ENCODE results near the gene ATF6.

Gene ATF6

GRCh38 chr1:161962091-161962887, 196.2 kb downstream of the ATF6 start:
- Histone ChIP-seq H3K36me3 (ENCODE audit: control insufficient read depth, low read length) (peaks cover 18% of the 10 kb centered on the region), H3K79me2 (ENCODE audit: control insufficient read depth, low read length) (no peaks in the 10 kb centered on the region), H3K9me2 (replicated peaks; ENCODE audit: control insufficient read depth, low read length) (no peaks in the 10 kb centered on the region), H3K4me1 (ENCODE audit: control insufficient read depth, low read length) (no peaks in the 10 kb centered on the region), H4K20me1 (ENCODE audit: control insufficient read depth, insufficient read depth, low read depth, low read length) (no peaks in the 10 kb centered on the region), H3K27me3 (ENCODE audit: control insufficient read depth, low read length) (no peaks in the 10 kb centered on the region), H3K4me2 (ENCODE audit: low read length) (no peak overlapping the region), H3K27ac (ENCODE audit: low read depth, low read length) (no peak overlapping the region), H3F3A (ENCODE audit: control insufficient read depth, insufficient read depth) (no peaks in the 10 kb centered on the region), H3K9me3 (ENCODE audit: control insufficient read depth, insufficient read depth, low read length) (no peaks in the 10 kb centered on the region), H3K4me3 (ENCODE audit: low read length) (no peak overlapping the region)
- TF ChIP-seq CTCF (IDR thresholded peaks at IDR 0.05; ENCODE audit: low read depth, low read length, poor library complexity, severe bottlenecking) (no peak), EZH2phosphoT487 (IDR thresholded peaks at IDR 0.05; ENCODE audit: borderline replicate concordance, low read length) (no peak)

GRCh38 chr1:161966067-161966466, 199.9 kb downstream of the ATF6 start:
- TF ChIP-seq EZH2phosphoT487 (IDR thresholded peaks at IDR 0.05; ENCODE audit: borderline replicate concordance, low read length) (no peak), CTCF (IDR thresholded peaks at IDR 0.05; ENCODE audit: low read depth, low read length, poor library complexity, severe bottlenecking) (no peak)
- H3K79me2 ChIP-seq (ENCODE audit: control insufficient read depth, low read length) = no peaks in the 10 kb centered on the region
- H3K36me3 ChIP-seq (ENCODE audit: control insufficient read depth, low read length) = peaks cover 4% of the 10 kb centered on the region; the same call in 1 of the 2 replicates
- H3K9me2 ChIP-seq (replicated peaks; ENCODE audit: control insufficient read depth, low read length) = no peaks in the 10 kb centered on the region
- H3K27me3 ChIP-seq (ENCODE audit: control insufficient read depth, low read length) = no peaks in the 10 kb centered on the region
- H3K4me2 ChIP-seq (ENCODE audit: low read length) = no peak overlapping the region
- H3K9me3 ChIP-seq (ENCODE audit: control insufficient read depth, insufficient read depth, low read length) = no peaks in the 10 kb centered on the region
- no peaks in the 10 kb centered on the region for H4K20me1 ChIP-seq (ENCODE audit: control insufficient read depth, insufficient read depth, low read depth, low read length)
- H3K27ac ChIP-seq (ENCODE audit: low read depth, low read length) = no peak overlapping the region
- no peak overlapping the region for H3K4me3 ChIP-seq (ENCODE audit: low read length)
- H3K4me1 ChIP-seq (ENCODE audit: control insufficient read depth, low read length) = no peaks in the 10 kb centered on the region
- H3F3A ChIP-seq (ENCODE audit: control insufficient read depth, insufficient read depth) = no peaks in the 10 kb centered on the region

- H3F3A ChIP-seq (ENCODE audit: control insufficient read depth, insufficient read depth) = no peaks in the 10 kb centered on the region
- H3K36me3 ChIP-seq (ENCODE audit: control insufficient read depth, low read length) = no peaks in the 10 kb centered on the region
- no peaks in the 10 kb centered on the region for H3K9me2 ChIP-seq (replicated peaks; ENCODE audit: control insufficient read depth, low read length)
- H3K9me3 ChIP-seq (ENCODE audit: control insufficient read depth, insufficient read depth, low read length) = no peaks in the 10 kb centered on the region
- TF ChIP-seq EZH2phosphoT487 (IDR thresholded peaks at IDR 0.05; ENCODE audit: borderline replicate concordance, low read length) (no peak), CTCF (IDR thresholded peaks at IDR 0.05; ENCODE audit: low read depth, low read length, poor library complexity, severe bottlenecking) (no peak)
- no peaks in the 10 kb centered on the region for H3K27me3 ChIP-seq (ENCODE audit: control insufficient read depth, low read length)
- no peak overlapping the region for H3K4me3 ChIP-seq (ENCODE audit: low read length)
- H3K79me2 ChIP-seq (ENCODE audit: control insufficient read depth, low read length) = no peaks in the 10 kb centered on the region
- H4K20me1 ChIP-seq (ENCODE audit: control insufficient read depth, insufficient read depth, low read depth, low read length) = no peaks in the 10 kb centered on the region
- no peak overlapping the region for H3K27ac ChIP-seq (ENCODE audit: low read depth, low read length)
- no peak overlapping the region for H3K4me2 ChIP-seq (ENCODE audit: low read length)
- no peaks in the 10 kb centered on the region for H3K4me1 ChIP-seq (ENCODE audit: control insufficient read depth, low read length)
Measured at GRCh38 chr1:161970036-161970435, 203.9 kb downstream of the ATF6 start.

Data from DOHH2 (cell line).